H1 (cell line): Measurements from ENCODE around the gene RPS6KA5. TPM values are rescaled to one million over a fixed set of nuclear protein-coding genes. Genes with fewer than 3 reads are reported as not detected.
"Not testable (repeated sequence)": the region's sequence is repeated elsewhere in the genome, so short reads cannot be mapped to it uniquely, and the experiment has no call there.

Experiments
- CTCF ChIA-PET: fragments of 300-600 bp; sonication (Branson Sonifier 250); formaldehyde crosslinking; loops from one replicate; lab custom pipeline; 2021; ENCODE audit not compliant: partially characterized antibody; lab: Charles Lee
- POLR2A ChIA-PET: fragments of 300-600 bp; sonication (Branson Sonifier 250); formaldehyde crosslinking; loops from one replicate; lab custom pipeline; 2021; ENCODE audit warnings: inconsistent platforms; ENCODE audit not compliant: partially characterized antibody; lab: Charles Lee
- DNase-seq, 2 experiments: peaks; one replicate each; pipeline versions ENCODE4 v3.0.0 to v3.0.0-alpha.2; 2010 to 2022; ENCODE audit warnings: low spot score in 2 of 2, low read depth in 1 of 2, mixed read lengths in 1 of 2
- FAIRE-seq: peaks from 2 replicates; lab custom pipeline; 2011; peaks lifted over from hg19 to GRCh38; lab: Jason Lieb, UNC
- H2AFZ ChIP-seq: 2 replicates; pipeline ENCODE4 v1.8.1; 2012; ENCODE audit warnings: low read length, inconsistent platforms
- H2AK5ac ChIP-seq: 2 replicates; pipeline ENCODE4 v1.6.1; 2013; ENCODE audit warnings: low read depth, low read length
- H2BK120ac ChIP-seq: replicated peaks from 2 replicates; pipeline ENCODE3; 2013; ENCODE audit warnings: low read depth, low read length, inconsistent platforms
- H2BK12ac ChIP-seq: 2 replicates; pipeline ENCODE4 v1.6.1; 2013; ENCODE audit warnings: low read depth, low read length
- H2BK15ac ChIP-seq: 2 replicates; pipeline ENCODE4 v1.6.1; 2013; ENCODE audit warnings: low read length
- H2BK20ac ChIP-seq: 2 replicates; pipeline ENCODE4 v1.6.1; 2013; ENCODE audit warnings: low read length
- H2BK5ac ChIP-seq: 2 replicates; pipeline ENCODE4 v1.6.1; 2013; ENCODE audit warnings: low read depth, low read length
- H3K14ac ChIP-seq: 2 replicates; pipeline ENCODE4 v1.6.1; 2013; ENCODE audit warnings: inconsistent platforms; ENCODE audit not compliant: insufficient read length
- H3K18ac ChIP-seq: 2 replicates; pipeline ENCODE4 v1.6.1; 2013; ENCODE audit warnings: low read length; ENCODE audit errors: extremely low read depth
- H3K23ac ChIP-seq: 2 replicates; pipeline ENCODE4 v1.6.1; 2013; ENCODE audit warnings: inconsistent platforms; ENCODE audit not compliant: insufficient read length
- H3K23me2 ChIP-seq: 2 replicates; pipeline ENCODE4 v1.6.1; 2013; ENCODE audit warnings: low read depth, low read length
- H3K27ac ChIP-seq: 2 replicates; pipeline ENCODE4 v1.6.1; 2011; ENCODE audit warnings: low read depth, low read length, inconsistent platforms
- H3K27me3 ChIP-seq, 4 experiments: replicated peaks in 1 of 4; 1 replicate in 1 of 4; 2 replicates in 3 of 4; pipeline versions ENCODE4 v1.6.1 to v1.8.1; 2011 to 2013; ENCODE audit warnings: low read length in 3 of 4, mild to moderate bottlenecking in 3 of 4, inconsistent platforms in 2 of 4, mixed read lengths in 2 of 4, moderate library complexity in 1 of 4; ENCODE audit not compliant: control insufficient read depth in 3 of 4, insufficient read depth in 3 of 4; ENCODE audit errors: extremely low read depth in 1 of 4
- H3K36me3 ChIP-seq, 4 experiments: 2 replicates each; pipeline versions ENCODE4 v1.6.1 to v1.8.1; 2011 to 2013; ENCODE audit warnings: mild to moderate bottlenecking in 4 of 4, low read length in 3 of 4, moderate library complexity in 2 of 4, control low read depth in 1 of 4, inconsistent platforms in 1 of 4; ENCODE audit not compliant: insufficient read depth in 4 of 4, control insufficient read depth in 2 of 4
- H3K4ac ChIP-seq: replicated peaks from 2 replicates; pipeline ENCODE3; 2013; ENCODE audit warnings: low read length, low read depth, mixed read lengths, inconsistent platforms; ENCODE audit not compliant: insufficient read length
- H3K4me1 ChIP-seq, 4 experiments: replicated peaks in 1 of 4; 1 replicate in 1 of 4; 2 replicates in 3 of 4; pipeline versions ENCODE4 v1.6.1 to v1.8.1; 2011 to 2013; ENCODE audit warnings: low read length in 3 of 4, inconsistent platforms in 2 of 4, mixed read lengths in 1 of 4; ENCODE audit not compliant: insufficient read depth in 4 of 4, control insufficient read depth in 3 of 4
- H3K4me2 ChIP-seq, 2 experiments: 2 replicates each; pipeline versions ENCODE4 v1.6.1 to v1.8.1; 2011 to 2013; ENCODE audit warnings: low read depth in 2 of 2, low read length in 2 of 2, control low read depth in 1 of 2, inconsistent platforms in 1 of 2, mild to moderate bottlenecking in 1 of 2; ENCODE audit not compliant: insufficient read depth in 1 of 2
- H3K4me3 ChIP-seq, 4 experiments: fragments of 200-600, 300-600 bp in 1 of 4; sonication (generic), shearing (Covaris generic), sonication (Bioruptor Twin) in 1 of 4; 2 replicates each; pipeline versions ENCODE4 v1.5.1 to v1.8.1; 2011 to 2016; ENCODE audit warnings: low read length in 4 of 4, low read depth in 3 of 4, control low read depth in 2 of 4, inconsistent platforms in 2 of 4, mild to moderate bottlenecking in 2 of 4, mixed read lengths in 1 of 4, moderate library complexity in 1 of 4; ENCODE audit not compliant: insufficient read depth in 2 of 4; ENCODE audit errors: extremely low read depth in 1 of 4
- H3K56ac ChIP-seq: replicated peaks from 2 replicates; pipeline ENCODE3; 2013; ENCODE audit warnings: low read depth, mild to moderate bottlenecking, mixed read lengths, low read length, inconsistent platforms; ENCODE audit not compliant: insufficient read length
- H3K79me1 ChIP-seq: 2 replicates; pipeline ENCODE4 v1.6.1; 2013; ENCODE audit warnings: low read depth, low read length, control low read depth
- H3K79me2 ChIP-seq, 2 experiments: 2 replicates each; pipeline versions ENCODE4 v1.6.1 to v1.8.1; 2012 to 2013; ENCODE audit warnings: low read length in 2 of 2, mild to moderate bottlenecking in 2 of 2, inconsistent platforms in 1 of 2; ENCODE audit not compliant: insufficient read depth in 2 of 2, control insufficient read depth in 1 of 2
- H3K9ac ChIP-seq, 4 experiments: replicated peaks in 1 of 4; 1 replicate in 1 of 4; 2 replicates in 3 of 4; pipeline versions ENCODE4 v1.6.1 to v1.8.1; 2011 to 2013; ENCODE audit warnings: low read depth in 3 of 4, low read length in 3 of 4, control low read depth in 2 of 4, mild to moderate bottlenecking in 2 of 4, moderate library complexity in 2 of 4, inconsistent platforms in 1 of 4; ENCODE audit errors: extremely low read depth in 1 of 4
- H3K9me3 ChIP-seq, 2 experiments: 2 replicates each; pipeline versions ENCODE4 v1.6.1 to v1.8.1; 2012 to 2013; ENCODE audit warnings: mild to moderate bottlenecking in 2 of 2, moderate library complexity in 2 of 2, control low read depth in 1 of 2, inconsistent platforms in 1 of 2, low read depth in 1 of 2, low read length in 1 of 2, mixed read lengths in 1 of 2; ENCODE audit not compliant: insufficient read depth in 2 of 2
- H4K20me1 ChIP-seq, 2 experiments: replicated peaks in 1 of 2; 2 replicates each; pipeline versions ENCODE3 to v1.8.1; 2011 to 2013; ENCODE audit warnings: inconsistent platforms in 2 of 2, low read length in 2 of 2, mild to moderate bottlenecking in 1 of 2; ENCODE audit not compliant: insufficient read depth in 2 of 2, control insufficient read depth in 1 of 2
- H4K5ac ChIP-seq: 2 replicates; pipeline ENCODE4 v1.6.1; 2013; ENCODE audit warnings: low read length, low read depth, mixed read lengths, inconsistent platforms; ENCODE audit not compliant: insufficient read length
- H4K8ac ChIP-seq: 2 replicates; pipeline ENCODE4 v1.8.0; 2013; ENCODE audit warnings: mild to moderate bottlenecking, moderate library complexity, low read length, inconsistent platforms; ENCODE audit not compliant: insufficient read depth; ENCODE audit errors: extremely low read depth
- H4K91ac ChIP-seq: replicated peaks from 2 replicates; pipeline ENCODE3; 2013; ENCODE audit warnings: low read length, mixed read lengths, inconsistent platforms; ENCODE audit not compliant: insufficient read length
- WGBS, 2 experiments: shearing (Covaris generic) in 1 of 2; methylation state at CpG; one replicate each; pipeline versions ENCODE4 v1.1.6 to v1.1.7; 2013 to 2015; ENCODE audit warnings: low lambda C conversion rate in 2 of 2, mixed read lengths in 2 of 2, inconsistent platforms in 1 of 2, low coverage in 1 of 2, missing lambda C conversion rate in 1 of 2; ENCODE audit not compliant: insufficient replicate concordance in 2 of 2, insufficient coverage in 1 of 2, insufficient read length in 1 of 2; ENCODE audit errors: extremely low coverage in 1 of 2, missing lambda C conversion rate in 1 of 2; 5-methylcytosine and 5-hydroxymethylcytosine counted together
- polyA plus RNA-seq, 7 experiments: library from polyadenylated mRNA; depleted of rRNA in 3 of 7; stranded (reverse) in 5 of 7; unstranded in 2 of 7; fragments of >200 nt in 5 of 7; fragments of 200-250 nt in 2 of 7; gene quantifications; 1 replicate in 5 of 7; 2 replicates in 1 of 7; 4 replicates in 1 of 7; pipeline versions ENCODE4 v1.2.1 to v1.2.3, GENCODE V29; 2011 to 2013; ENCODE audit warnings: missing spikeins in 2 of 7, mixed read lengths in 2 of 7
- total RNA-seq: library from RNA; stranded (reverse); fragmentation: NEBNext Ultra II Directional; extraction: Animal tissue kit (Norgen Biotek cat#: 25700); gene quantifications from 2 replicates; pipeline ENCODE4 v1.2.1, GENCODE V29; 2021

RPS6KA5 gene
- total and polyA plus RNA-seq, 2 of the 8 experiments (the other 6 are each of a cell fraction or from before 2014, with no cell fraction given) = 0.85 to 3.1 TPM

DNA sequence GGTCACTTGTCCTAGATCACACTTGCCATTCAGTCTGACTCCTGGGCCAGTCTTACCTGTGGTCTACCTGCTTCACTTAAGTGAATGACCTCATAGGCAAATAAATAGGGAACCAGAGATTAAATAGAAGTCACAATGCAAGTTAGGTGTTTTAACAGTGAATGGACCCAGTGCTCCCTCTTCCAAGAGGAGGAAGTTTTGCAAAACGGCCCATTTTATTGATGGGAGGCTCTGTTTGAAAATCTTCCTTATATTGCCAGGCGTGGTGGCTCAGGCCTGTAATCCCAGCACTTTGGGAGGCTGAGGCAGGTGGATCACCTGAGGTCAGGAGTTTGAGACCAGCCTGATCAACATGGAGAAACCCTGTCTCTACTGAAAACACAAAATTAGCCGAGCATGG, 79.8 kb downstream of the RPS6KA5 start:
- H3K18ac ChIP-seq, H3K23ac ChIP-seq, H2AK5ac ChIP-seq, H3K79me2 ChIP-seq, H3K4me2 ChIP-seq, H2BK20ac ChIP-seq, H3K56ac ChIP-seq, POLR2A ChIA-PET, H2BK12ac ChIP-seq, DNase-seq, H2BK5ac ChIP-seq, H4K91ac ChIP-seq, H4K8ac ChIP-seq, H3K14ac ChIP-seq, H2BK120ac ChIP-seq, H4K20me1 ChIP-seq, H2AFZ ChIP-seq, H3K23me2 ChIP-seq, H3K9me3 ChIP-seq, H3K4me3 ChIP-seq, H3K4me1 ChIP-seq, CTCF ChIA-PET, H4K5ac ChIP-seq, H2BK15ac ChIP-seq, H3K9ac ChIP-seq, H3K27me3 ChIP-seq, H3K36me3 ChIP-seq, H3K27ac ChIP-seq, H3K79me1 ChIP-seq, H3K4ac ChIP-seq, FAIRE-seq: not testable (repeated sequence)
- 92% methylated on average over 3 of the region's 3 CpGs; no CpG with 5 or more reads in 1 of the 2 experiments for WGBS, 2 experiments
